CD4-positive, alpha-beta T cell treated with Interleukin-6 for 4 hours (primary cell): ENCODE data around the gene CDKL2.

Experiments
- DNase-seq: peaks from one replicate; pipeline ENCODE4 v3.0.0-alpha.2; 2020; ENCODE audit warnings: mixed read lengths

Gene CDKL2

GRCh38 chr4:75637827-75638226, 7.5 kb upstream of the CDKL2 start:
- no peak for DNase-seq

GRCh38 chr4:75637176-75637575, 6.8 kb upstream of the CDKL2 start:
- DNase-seq, result no peak

- DNase-seq, result no peak
Observed at GRCh38 chr4:75634951-75635350, 4.6 kb upstream of the CDKL2 start.

- DNase-seq, result no peak
Observed at GRCh38 chr4:75634281-75634680, 4.0 kb upstream of the CDKL2 start.

- no peak for DNase-seq
Observed at GRCh38 chr4:75633846-75634245, 3.5 kb upstream of the CDKL2 start.

GRCh38 chr4:75630937-75631329, 605 bp upstream of the CDKL2 start:
- DNase-seq, result no peak

GRCh38 chr4:75629239-75629638, 1.1 kb downstream of the CDKL2 start:
- no peak for DNase-seq

GRCh38 chr4:75623026-75623425, 7.3 kb downstream of the CDKL2 start:
- DNase-seq, result no peak

- no peak for DNase-seq
Observed at GRCh38 chr4:75621715-75622114, 8.6 kb downstream of the CDKL2 start.

- no peak for DNase-seq
Observed at GRCh38 chr4:75612306-75612705, 18.0 kb downstream of the CDKL2 start.

GRCh38 chr4:75605928-75606327, 24.4 kb downstream of the CDKL2 start:
- no peak for DNase-seq

GRCh38 chr4:75599647-75600046, 30.7 kb downstream of the CDKL2 start:
- no peak for DNase-seq

- no peak for DNase-seq
Observed at GRCh38 chr4:75598390-75598789, 31.9 kb downstream of the CDKL2 start.

GRCh38 chr4:75596061-75596460, 34.3 kb downstream of the CDKL2 start:
- DNase-seq, result no peak

GRCh38 chr4:75593393-75593792, 36.9 kb downstream of the CDKL2 start:
- DNase-seq, result no peak

- no peak for DNase-seq
Observed at GRCh38 chr4:75584067-75584466, 46.3 kb downstream of the CDKL2 start.

GRCh38 chr4:75567725-75568124, 62.6 kb downstream of the CDKL2 start:
- no peak for DNase-seq

- no peak for DNase-seq
Observed at GRCh38 chr4:75566911-75567310, 63.4 kb downstream of the CDKL2 start.

GRCh38 chr4:75565481-75565880, 64.8 kb downstream of the CDKL2 start:
- no peak for DNase-seq

GRCh38 chr4:75564023-75564422, 66.3 kb downstream of the CDKL2 start:
- no peak for DNase-seq

- no peak for DNase-seq
Observed at GRCh38 chr4:75561789-75562188, 68.5 kb downstream of the CDKL2 start.

GRCh38 chr4:75557696-75558095, 72.6 kb downstream of the CDKL2 start:
- DNase-seq, result no peak

GRCh38 chr4:75555294-75556164, 74.8 kb downstream of the CDKL2 start, which contains the start of gene ODAPH:
TSS of gene ODAPH (plus strand) at chr4:75556066. CDS start at chr4:75556083, 17 bp downstream.
- DNase-seq, result peak; percentile 15

GRCh38 chr4:75552452-75552851, 77.9 kb downstream of the CDKL2 start:
- no peak for DNase-seq

- no peak for DNase-seq
Observed at GRCh38 chr4:75549019-75549418, 81.3 kb downstream of the CDKL2 start.
